Kidney (tissue), 14 donors: ENCODE data around the gene GPC5. TPM values are rescaled to one million over a fixed set of nuclear protein-coding genes. Genes with fewer than 3 reads are reported as not detected.

Experiments used
- DNase-seq, 5 donors: peaks; one replicate each; pipeline ENCODE4 v3.0.0-alpha.2; 2013 to 2020
- FAIRE-seq: peaks from 2 replicates; lab custom pipeline; 2012; peaks lifted over from hg19 to GRCh38; lab: Jason Lieb, UNC
- H3K27ac ChIP-seq, 2 donors: one replicate each; pipeline ENCODE4 v1.7.0; 2013; ENCODE audit warnings: low read depth in 2 of 2, low read length in 2 of 2, inconsistent platforms in 1 of 2
- H3K27me3 ChIP-seq: one replicate; pipeline ENCODE4 v1.7.1; 2013; ENCODE audit warnings: low read length, inconsistent platforms; ENCODE audit not compliant: control insufficient read depth, insufficient read depth
- H3K36me3 ChIP-seq, 3 donors: one replicate each; pipeline versions ENCODE4 v1.7.0 to v1.7.1; 2013; ENCODE audit warnings: low read length in 3 of 3, control low read depth in 1 of 3, inconsistent platforms in 1 of 3; ENCODE audit not compliant: insufficient read depth in 3 of 3, control insufficient read depth in 2 of 3
- H3K4me1 ChIP-seq, 3 donors: one replicate each; pipeline versions ENCODE4 v1.7.0 to v1.7.1; 2013; ENCODE audit warnings: low read length in 3 of 3, inconsistent platforms in 1 of 3, low read depth in 1 of 3; ENCODE audit not compliant: control insufficient read depth in 2 of 3, insufficient read depth in 2 of 3
- H3K4me3 ChIP-seq, 3 donors: one replicate each; pipeline versions ENCODE4 v1.7.0 to v1.8.1; 2013; ENCODE audit warnings: low read length in 3 of 3, control low read depth in 1 of 3, inconsistent platforms in 1 of 3
- H3K9ac ChIP-seq, 3 donors: one replicate each; pipeline versions ENCODE4 v1.7.0 to v1.7.1; 2013; ENCODE audit warnings: low read length in 3 of 3, control low read depth in 1 of 3, inconsistent platforms in 1 of 3
- H3K9me3 ChIP-seq, 3 donors: one replicate each; pipeline versions ENCODE4 v1.7.0 to v1.7.1; 2013; ENCODE audit warnings: low read length in 3 of 3, control low read depth in 1 of 3, inconsistent platforms in 1 of 3; ENCODE audit not compliant: control insufficient read depth in 2 of 3, insufficient read depth in 1 of 3
- intact Hi-C: fragments of 100-400 bp; cut with DNase I; formaldehyde crosslinking; loops from one replicate; pipeline ENCODE4 v1.11.1; 2022
- polyA plus RNA-seq: library from polyadenylated mRNA; stranded (reverse); fragments of 350-450 nt; fragmentation: Illumina TruSeq; extraction: RNeasy Lipid Tissue Mini Kit (QIAGEN cat#74804); gene quantifications from one replicate; pipeline ENCODE4 v1.2.3, GENCODE V29; 2014; ENCODE audit warnings: low read depth, low replicate concordance; ENCODE audit not compliant: insufficient read depth
- total RNA-seq: library from RNA; stranded (reverse); fragmentation: NEBNext Ultra II Directional; extraction: Animal tissue kit (Norgen Biotek cat#: 25700); gene quantifications from one replicate; pipeline ENCODE4 v1.2.1, GENCODE V29; 2021
- TF ChIP-seq, protein P1 (sequence below): IDR thresholded peaks from 3 replicates; pipeline ENCODE4 v1.5.1; 2012; ENCODE audit warnings: mild to moderate bottlenecking, moderate library complexity, borderline replicate concordance; ENCODE audit not compliant: insufficient read depth; ENCODE audit errors: extremely low read depth
- donor health status: control.
- donor health status: control.
- donor health status: control.
- donor health status: control.
- donor health status: control.
- donor health status: DM: yes; HTN: yes; CAD: no.
- donor health status: Normal renal cell carcinoma (clear cell type).

GPC5 gene
- total and polyA plus RNA-seq, 2 donors from 2014 or later = 0.47 to 6.8 TPM

DNA sequence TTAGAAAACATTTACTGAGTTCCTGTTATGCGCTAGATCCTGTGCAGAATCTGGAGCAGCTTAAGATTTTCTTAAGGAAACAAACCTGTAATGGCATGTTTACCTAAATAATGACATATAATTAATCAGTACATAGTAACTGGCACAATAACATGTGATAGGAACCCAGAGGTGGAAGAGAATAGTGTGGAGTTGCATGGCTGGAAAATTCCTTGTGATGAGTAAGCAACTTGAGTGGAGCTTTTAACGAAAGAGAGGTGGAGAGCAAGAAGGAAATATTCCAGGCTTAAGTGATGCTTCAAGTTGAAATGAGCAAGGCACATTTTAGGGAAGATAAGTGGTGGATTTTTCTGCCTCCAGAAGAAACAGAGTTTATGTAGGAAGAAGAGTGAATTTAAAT, 9.2 kb upstream of the GPC5 start:
- Histone ChIP-seq H3K27ac (no peak overlapping the region), H3K27me3 (no peaks in the 10 kb centered on the region), H3K9me3 (no peaks in the 10 kb centered on the region), H3K4me3 (no peak overlapping the region), H3K4me1 (no peaks in the 10 kb centered on the region), H3K9ac (no peak overlapping the region), H3K36me3 (no peaks in the 10 kb centered on the region)
- TF ChIP-seq, protein P1, sequence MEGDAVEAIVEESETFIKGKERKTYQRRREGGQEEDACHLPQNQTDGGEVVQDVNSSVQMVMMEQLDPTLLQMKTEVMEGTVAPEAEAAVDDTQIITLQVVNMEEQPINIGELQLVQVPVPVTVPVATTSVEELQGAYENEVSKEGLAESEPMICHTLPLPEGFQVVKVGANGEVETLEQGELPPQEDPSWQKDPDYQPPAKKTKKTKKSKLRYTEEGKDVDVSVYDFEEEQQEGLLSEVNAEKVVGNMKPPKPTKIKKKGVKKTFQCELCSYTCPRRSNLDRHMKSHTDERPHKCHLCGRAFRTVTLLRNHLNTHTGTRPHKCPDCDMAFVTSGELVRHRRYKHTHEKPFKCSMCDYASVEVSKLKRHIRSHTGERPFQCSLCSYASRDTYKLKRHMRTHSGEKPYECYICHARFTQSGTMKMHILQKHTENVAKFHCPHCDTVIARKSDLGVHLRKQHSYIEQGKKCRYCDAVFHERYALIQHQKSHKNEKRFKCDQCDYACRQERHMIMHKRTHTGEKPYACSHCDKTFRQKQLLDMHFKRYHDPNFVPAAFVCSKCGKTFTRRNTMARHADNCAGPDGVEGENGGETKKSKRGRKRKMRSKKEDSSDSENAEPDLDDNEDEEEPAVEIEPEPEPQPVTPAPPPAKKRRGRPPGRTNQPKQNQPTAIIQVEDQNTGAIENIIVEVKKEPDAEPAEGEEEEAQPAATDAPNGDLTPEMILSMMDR = no peak
- DNase-seq (no peak), FAIRE-seq (no peak)
- intact Hi-C loops = no loop called here

DNA sequence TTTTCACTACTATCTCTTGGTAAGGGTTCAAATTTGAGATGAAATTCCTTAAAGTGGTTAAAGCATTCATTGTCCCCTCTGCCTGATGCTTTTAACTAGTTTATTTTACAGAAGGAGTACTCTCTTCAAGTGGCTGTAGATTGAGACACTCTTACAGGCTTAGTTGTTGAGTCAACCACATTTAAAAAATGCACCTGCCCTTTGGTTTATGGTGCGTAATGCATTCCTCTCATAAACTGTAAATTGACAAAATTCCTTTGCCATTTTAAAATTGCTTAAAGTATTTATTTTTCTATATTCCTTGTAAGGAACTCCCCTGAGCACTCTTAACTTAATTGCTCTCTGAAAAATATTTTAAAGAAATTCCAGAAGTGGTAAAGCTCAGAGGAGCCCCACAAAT, 826 bp upstream of the GPC5 start:
- no peaks in the 10 kb centered on the region for H3K36me3 ChIP-seq
- no peak overlapping the region for H3K9ac ChIP-seq
- H3K9me3 ChIP-seq = no peaks in the 10 kb centered on the region
- TF ChIP-seq, protein P1 = no peak
- intact Hi-C loops = no loop called here
- peaks cover 2% of the 10 kb centered on the region for H3K27me3 ChIP-seq
- no peak overlapping the region for H3K4me3 ChIP-seq
- H3K27ac ChIP-seq = no peak overlapping the region
- no peak for DNase-seq
- peaks cover 0 to 6% (median 3%) of the 10 kb centered on the region in 3 donors for H3K4me1 ChIP-seq
- no peak for FAIRE-seq

DNA sequence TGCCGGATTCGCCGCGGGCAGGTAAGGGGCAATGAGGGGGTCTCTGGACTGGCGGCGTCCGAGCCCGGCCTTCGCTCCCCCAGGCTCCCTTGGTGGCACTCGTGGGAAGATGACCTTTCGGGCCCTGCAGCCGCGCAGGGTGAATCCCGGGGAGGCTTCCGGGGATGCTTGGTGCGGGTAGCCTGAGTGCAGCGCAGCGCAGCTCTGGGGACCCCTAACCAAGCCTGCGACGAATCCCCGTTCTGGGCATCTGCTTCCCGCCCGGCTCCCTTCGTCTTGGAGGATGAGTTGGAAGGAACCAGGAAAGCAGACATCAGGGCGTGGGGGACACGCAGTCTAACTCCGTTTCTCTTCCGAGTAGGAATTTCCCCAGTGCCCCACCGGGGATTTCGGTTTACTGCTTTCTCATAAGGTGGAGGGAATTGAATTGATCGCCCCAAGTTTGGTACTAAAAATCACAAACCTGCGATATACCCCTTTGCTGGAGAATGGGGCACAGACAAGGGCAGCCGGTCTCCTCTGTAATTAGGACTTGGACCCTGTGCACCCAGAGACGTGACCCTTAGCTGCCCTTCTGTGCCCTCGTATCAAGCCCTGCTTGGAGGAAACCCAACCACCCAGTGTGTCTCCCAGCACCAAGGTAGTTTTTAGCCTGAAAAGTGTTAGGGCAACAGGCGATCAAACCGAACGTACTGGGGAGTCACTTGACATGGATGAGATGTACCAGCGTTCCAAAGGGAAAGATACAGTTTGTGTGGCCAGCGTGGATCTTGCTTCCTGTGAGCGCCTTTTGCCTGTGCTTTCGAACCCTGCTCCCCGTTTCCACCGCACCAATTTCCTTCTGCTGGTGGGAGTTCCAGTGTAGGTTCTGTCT, 1.0 kb downstream of the GPC5 start:
- intact Hi-C loops = no loop called here
- Histone ChIP-seq H3K9ac (no peak overlapping the region), H3K27ac (no peak overlapping the region), H3K9me3 (no peaks in the 10 kb centered on the region), H3K36me3 (no peaks in the 10 kb centered on the region), H3K27me3 (peaks cover 2% of the 10 kb centered on the region), H3K4me3 (peak overlapping the region in 1 of 3 donors; percentile 46), H3K4me1 (peaks cover 0 to 6% (median 3%) of the 10 kb centered on the region in 3 donors)
- DNase-seq (peak in 4 of 5 donors; percentile 14 to 70 (median 26)), FAIRE-seq (no peak)
- TF ChIP-seq, protein P1 = no peak
